HG03520 (cell line): ENCODE data around the gene LSG1.
"Not testable (repeated sequence)": the region's sequence is repeated elsewhere in the genome, so short reads cannot be mapped to it uniquely, and the experiment has no call there.

Experiments
- ATAC-seq: cut with Tn5 transposase; IDR thresholded peaks from one replicate; pipeline ENCODE4 v1.9.1; 2021; ENCODE audit warnings: mild to moderate bottlenecking, moderate library complexity; ENCODE audit not compliant: unreplicated experiment

Gene LSG1

DNA sequence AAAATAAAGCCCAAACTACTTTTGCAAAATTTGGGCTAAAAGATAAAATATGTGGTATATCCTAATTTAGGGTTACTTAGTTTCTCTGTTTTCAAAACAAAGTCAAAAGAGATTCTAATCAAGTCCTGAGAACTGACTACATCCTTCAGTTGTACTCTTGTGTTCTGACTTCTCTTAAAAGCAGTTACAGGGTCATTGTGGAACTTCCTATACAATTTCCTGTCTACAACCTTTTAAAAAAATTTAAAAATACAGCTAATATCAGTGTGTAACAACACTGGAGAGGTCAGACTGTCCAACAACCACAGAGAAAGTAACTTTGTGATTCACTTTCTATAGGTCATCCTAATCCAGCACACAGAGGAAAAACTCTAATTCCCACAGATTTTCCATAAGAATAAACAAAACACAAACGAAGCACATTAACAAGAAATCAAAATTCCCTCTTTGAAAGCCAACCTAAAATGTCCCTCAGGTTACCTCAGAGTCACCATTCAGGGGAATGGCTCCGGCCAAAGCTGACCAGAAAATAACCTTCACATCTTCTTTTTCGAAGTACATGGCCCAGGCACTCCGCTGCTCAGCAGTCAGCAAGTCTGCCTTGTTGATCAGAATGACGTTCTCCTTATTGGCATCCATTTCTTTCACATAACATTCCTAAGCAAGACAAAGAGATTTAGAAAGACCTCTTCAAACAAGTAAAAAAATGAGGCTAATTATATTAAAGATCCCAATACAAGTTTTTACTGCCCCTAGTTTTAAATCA, 13.3 kb downstream of the LSG1 start:
- no peak for ATAC-seq

GRCh38 chr3:194657439-194657838, 14.6 kb downstream of the LSG1 start:
- no peak for ATAC-seq

DNA sequence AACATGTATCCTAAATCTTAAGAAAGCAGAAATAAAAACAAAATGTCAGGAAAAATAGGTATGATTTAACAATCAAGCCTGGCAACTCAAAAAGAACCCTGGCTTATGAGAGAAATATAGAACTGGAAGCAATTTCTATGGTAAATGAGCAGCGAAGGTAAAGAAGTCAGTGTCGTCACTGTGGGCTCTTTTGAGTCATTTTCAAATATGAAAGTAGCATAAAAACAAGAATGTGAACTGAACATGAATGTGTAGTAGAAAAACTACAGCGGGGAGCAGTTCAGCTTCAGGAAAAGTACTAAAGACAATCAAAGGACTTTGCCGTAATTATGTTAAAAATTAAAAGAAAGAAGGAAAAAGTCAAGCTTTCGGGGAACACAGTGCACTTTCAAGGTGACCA, 17.5 kb downstream of the LSG1 start:
- no peak for ATAC-seq

DNA sequence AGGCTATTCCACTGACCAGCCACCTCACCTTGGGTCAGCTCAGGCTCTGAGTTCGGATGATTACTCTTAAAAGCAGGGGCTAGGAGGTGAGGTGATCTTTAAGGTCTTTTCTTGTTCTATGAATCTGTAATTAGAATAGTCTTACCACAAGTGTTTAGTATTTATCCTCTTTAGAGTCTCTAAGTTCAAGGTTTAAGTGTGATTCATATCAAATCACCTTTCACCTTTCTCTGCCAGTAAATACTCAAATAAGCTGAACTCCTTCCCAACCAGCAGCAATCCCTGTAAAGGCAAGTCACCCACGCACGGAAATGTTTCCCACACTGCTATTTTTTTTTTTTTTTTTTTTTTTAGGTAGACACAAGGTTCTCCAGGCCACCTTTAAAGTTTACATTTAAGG, 24.2 kb downstream of the LSG1 start:
- ATAC-seq = no peak

DNA sequence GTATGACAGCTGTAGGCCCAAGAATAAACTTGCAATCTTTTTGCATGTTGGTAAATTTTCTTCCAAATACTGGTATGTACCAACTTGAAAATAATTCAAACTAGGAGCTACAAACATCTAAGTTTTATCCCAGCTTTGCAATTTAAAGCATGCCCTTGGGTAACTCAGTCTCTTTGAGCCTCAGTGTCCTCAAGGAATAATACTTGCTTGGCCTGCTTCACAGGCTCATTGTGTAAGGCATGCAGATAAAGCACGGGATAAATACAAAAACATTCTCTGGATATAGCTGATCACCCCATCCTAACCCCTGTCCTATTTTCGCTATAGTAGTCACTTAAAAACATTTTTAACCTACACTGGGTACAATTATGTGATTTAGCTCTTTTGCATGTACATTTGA, 29.2 kb downstream of the LSG1 start:
- ATAC-seq = no peak

DNA sequence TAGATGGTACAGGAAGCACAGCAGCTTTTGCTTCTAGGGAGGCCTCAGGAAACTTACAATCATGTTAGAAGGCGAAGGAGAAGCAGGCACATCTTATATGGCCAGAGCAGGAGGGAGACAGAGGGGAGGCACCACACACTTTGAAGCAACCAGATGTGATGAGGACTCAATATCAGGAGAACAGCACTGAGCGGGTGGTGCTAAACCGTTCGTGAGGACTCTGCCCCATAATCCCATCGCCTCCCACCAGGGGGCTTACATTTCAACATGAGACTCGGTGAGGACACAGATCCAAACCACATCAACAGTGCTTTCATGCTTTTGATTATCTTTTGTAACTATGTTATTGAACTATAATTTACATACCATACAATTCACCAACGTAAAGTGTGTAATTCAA, 31.2 kb downstream of the LSG1 start:
- ATAC-seq = no peak

DNA sequence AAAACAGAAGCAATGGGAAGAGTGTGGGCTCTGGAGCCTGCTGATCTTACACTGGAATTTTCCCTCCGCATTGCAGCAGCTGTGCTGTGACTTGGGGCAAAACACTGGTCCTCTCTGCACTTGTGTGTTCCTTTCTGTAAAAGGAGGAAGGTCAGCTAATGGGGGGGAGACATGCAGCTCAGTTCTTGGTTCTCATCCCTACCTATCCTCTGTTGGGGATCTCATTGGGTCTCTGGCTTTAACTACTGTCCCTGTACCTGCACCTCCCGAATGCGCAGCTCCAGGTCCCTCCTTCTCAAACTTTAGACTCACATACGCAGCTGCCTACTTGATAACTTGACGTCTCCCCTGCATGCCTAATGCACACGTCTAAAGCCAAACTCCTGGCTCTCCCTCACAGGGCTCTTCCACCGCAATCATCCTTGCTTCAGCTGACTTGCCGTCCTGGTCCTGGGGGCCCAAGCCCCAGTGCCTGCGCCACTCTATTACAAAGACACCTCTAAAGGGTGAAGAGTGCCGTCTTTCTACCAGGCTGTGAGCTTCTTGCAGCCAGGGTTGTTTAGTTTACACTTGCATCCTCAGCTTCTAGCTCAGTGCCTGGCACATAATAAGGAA, 32.9 kb downstream of the LSG1 start:
- no peak for ATAC-seq

GRCh38 chr3:194637541-194638400, 34.2 kb downstream of the LSG1 start:
- no peak for ATAC-seq

- ATAC-seq = no peak
Observed at GRCh38 chr3:194637066-194637465, 34.9 kb downstream of the LSG1 start.

DNA sequence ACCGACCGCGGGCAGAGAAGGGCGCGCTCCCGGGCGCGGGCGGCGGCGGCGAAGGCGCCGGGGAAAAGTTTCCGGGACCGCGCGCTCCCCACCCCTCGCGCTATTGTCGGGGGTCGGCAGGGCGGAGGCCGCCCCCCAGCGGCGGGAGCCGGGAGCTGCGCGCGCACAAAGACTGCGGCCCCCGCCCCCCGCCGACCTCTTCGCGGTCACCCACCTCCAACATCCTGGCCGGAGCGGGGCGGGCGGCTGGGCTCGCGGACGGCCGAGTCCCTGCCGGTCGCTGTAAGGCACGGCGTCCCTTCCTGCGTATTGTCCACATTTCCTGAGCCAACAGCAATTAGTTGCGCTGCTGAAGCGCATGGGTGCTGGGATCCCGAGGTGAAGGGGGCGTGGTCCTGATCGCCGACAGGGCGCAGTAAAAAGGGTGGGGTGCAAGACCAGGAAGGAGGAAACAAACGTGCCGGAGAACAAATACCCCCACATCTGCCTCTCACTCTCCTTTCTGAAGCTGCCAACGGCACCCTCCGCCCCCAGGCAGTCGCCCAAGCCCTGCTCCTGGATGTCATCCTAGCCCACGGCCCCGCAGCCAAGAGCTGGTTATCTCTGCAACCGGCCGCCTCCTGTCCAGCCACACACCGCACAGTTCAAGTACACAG, 38.5 kb downstream of the LSG1 start, which contains the start of gene TMEM44:
TSS of gene TMEM44 (minus strand) at position 71 of the 656 bp plus-strand sequence. CDS start 204 bp downstream, outside the sequence.
- peak; percentile 75 for ATAC-seq

DNA sequence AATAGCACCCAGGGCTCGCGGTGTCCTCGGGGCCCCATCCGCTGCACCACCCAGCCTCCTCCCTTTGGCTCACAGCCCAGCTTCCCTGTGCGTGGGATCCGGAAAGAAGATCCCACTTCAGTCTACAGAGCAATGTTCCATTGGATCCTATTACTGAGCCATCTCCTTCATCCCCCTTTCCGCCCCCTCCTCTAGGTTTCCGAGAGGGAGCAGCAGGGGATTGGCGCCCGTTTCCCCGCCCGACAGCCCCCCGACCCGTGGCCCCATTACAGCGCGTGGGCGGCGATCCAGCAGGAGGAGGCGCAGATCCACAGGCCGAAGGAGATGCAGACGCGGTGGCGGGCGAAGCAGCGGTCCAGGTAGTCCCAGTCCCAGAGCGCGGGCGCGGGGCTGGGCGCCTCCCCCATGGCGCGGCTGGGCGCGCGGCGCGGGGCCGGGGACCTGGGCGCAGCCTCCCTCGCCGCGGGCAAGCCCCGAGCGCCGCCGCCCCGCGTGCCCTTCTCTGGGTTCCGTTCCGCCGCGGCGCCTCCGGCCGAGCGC, 39.1 kb downstream of the LSG1 start:
- ATAC-seq = peak; percentile 25

GRCh38 chr3:194632226-194632808, 39.7 kb downstream of the LSG1 start:
- no peak for ATAC-seq

DNA sequence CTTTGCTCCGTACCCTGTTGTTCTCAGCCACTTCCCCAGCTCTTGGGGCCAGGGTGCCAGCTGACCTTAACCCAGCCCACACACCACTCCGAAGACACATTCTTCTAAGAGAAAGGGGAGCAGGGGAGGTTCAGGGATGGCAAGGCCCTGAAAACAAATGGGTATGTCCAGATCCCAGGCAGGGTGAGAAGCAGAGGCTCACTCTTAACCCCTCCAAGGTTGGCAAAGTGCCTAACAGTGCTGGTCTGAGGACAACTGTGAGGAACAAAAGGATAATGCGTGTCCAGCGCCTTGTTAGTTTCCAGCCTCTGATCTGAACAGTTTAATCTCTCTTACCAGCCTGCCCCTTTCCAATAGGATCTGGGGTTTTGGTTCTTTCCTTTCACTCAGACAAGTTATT, 40.3 kb downstream of the LSG1 start:
- no peak for ATAC-seq

DNA sequence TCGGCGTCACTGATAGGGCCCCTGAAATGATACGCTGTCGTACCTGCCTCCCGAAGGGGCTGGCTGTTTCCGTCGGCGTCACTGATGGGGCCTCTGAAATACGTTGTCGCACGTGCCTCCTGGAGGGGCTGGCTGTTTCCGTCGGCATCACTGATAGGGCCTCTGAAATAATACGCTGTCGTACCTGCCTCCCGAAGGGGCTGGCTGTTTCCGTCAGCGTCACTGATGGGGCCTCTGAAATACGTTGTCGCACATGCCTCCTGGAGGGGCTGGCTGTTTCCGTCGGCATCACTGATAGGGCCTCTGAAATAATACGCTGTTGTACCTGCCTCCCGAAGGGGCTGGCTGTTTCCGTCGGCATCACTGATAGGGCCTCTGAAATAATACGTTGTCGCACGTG, 41.3 kb downstream of the LSG1 start:
- ATAC-seq = not testable (repeated sequence)

- no peak for ATAC-seq
Observed at GRCh38 chr3:194624956-194625355, 47.0 kb downstream of the LSG1 start.

DNA sequence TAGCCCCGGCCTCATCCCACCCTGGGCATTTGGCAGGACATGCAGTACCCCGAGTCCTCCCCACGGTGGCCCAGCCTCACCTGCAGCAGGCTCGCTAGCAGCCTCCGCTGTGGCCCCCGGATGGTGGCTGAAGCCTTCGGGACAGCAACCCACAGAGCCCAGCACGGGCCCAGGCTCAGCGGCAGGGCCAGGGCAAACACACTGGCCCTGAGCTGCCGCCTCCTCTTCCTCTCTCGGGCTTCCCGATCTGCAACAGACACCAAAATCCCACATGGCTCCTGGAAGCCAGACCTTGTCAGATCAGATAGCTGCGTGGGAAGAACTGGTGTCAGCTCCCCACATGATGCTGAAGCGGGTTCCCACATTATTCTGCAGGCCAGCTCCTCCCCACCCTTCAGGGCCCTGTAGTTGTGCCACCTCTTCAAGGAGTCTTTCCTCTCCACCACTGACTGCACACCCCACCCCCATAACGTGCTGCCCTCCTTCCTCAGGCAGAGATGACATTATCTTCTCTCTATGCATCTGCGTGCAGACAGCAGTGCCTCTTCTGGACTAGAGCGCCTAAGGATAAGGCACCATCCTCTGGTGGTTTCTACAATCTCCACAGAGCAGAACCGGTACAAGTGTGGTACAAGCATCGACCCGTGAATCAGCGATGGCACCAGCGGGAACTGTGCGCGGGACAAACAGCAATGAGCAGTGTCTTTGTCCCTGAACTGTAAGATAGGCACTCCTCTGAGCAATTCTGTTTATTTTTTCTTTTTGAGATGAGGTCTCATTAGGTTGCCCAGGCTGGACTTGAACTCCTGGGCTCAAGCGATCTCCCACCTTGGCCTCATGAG, 48.3 kb downstream of the LSG1 start:
- ATAC-seq = no peak

GRCh38 chr3:194622621-194623340, 49.2 kb downstream of the LSG1 start:
- ATAC-seq = no peak

GRCh38 chr3:194621947-194622346, 50.0 kb downstream of the LSG1 start:
- ATAC-seq = no peak

DNA sequence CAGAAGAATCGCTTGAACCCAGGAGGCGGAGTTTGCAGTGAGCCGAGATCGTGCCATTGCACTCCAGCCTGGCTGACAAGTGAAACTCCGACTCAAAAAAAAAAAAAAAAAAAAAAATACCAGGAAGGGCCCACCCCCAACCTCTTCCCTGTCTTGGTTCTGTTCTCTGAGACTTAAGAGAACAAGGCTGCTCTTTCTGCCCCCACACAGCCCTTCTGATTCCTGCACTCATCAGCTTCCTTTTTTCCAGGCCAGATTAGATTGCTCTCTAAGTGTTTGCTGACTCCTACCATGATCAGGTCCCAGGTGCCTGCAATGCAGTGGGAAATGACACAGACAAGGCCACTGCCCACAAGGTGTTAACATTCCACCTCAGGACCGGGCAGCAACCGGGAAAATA, 51.8 kb downstream of the LSG1 start:
- ATAC-seq = no peak
